Skin epidermis (tissue), 12 donors: ENCODE results near the gene PPP1R9B.
A peak's percentile ranks its signal among the peaks of the same experiment; 100 is the strongest.

Experiments used
- H3K27ac ChIP-seq, 21 experiments: fragments of 200-600 bp; sonication (generic) in 11 of 21; one replicate each; pipeline ENCODE4 v1.5.0; 2020; ENCODE audit warnings: mild to moderate bottlenecking in 3 of 21, inconsistent platforms in 2 of 21, moderate library complexity in 2 of 21
- H3K4me3 ChIP-seq, 7 experiments: fragments of 200-600 bp; sonication (generic) in 2 of 7; one replicate each; pipeline ENCODE4 v1.5.0; 2020; ENCODE audit warnings: inconsistent platforms in 2 of 7, mild to moderate bottlenecking in 2 of 7, moderate library complexity in 1 of 7

Gene PPP1R9B

DNA sequence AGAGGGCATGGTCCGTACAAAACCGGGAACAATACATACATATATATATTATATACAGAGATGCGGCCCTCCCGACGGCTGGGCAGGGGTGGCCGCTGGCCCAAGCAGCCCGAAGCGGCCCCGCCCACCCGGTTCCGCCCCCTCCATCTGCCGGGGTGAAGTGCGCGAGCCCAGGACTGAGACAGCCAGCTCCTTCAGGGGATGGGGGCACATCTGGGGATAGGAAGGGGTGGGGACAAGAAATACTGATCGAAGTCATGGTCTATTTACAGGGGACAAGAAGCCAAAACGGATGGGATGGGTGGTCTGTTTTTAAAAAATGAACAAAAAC, 16.7 kb downstream of the PPP1R9B start:
- Histone ChIP-seq H3K27ac (peak overlapping the region in 4 of 21 experiments; percentile 38 to 63 (median 46)), H3K4me3 (no peak overlapping the region)

- Histone ChIP-seq H3K27ac (peak overlapping the region in 5 of 21 experiments; percentile 25 to 63 (median 44)), H3K4me3 (no peak overlapping the region)
These were observed 17.3 kb downstream of the PPP1R9B start for GRCh38 chr17:50133028-50133768.

DNA sequence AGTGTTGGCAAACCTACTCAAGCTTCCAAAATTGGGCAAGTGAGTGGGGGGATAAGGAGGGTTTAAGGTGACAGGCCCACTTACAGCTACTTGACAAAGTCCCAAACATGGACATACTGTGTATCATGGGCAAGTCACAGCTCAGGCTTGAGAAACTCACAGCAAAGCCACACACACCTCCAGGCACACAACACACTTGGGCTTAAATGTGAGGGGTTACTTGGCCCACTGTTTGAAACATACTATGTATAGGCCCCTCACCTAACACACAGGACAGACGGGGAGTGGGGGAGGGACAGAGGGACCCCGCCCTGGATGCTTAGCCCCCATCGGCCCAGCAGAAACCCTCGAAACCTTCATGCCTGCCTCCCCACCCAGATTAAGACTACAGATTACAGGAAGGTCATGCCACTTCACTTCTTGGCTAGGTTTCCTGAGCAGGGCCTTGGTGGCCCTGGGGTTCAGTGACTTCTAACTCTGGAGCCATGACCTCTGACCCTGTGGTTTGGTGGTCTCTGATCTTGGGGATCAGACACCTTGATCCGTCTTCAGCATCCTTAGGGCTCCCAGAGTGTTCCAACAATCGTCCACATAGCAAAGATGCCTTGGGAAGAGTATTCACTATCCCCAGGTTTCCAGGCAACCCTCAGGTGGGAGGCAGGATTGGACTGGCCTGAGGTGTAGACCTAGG, 18.2 kb downstream of the PPP1R9B start:
- Histone ChIP-seq H3K27ac (peak overlapping the region in 2 of 21 experiments; percentile 44 to 49), H3K4me3 (no peak overlapping the region)

- H3K4me3 ChIP-seq = peak overlapping the region in 4 of 7 experiments; percentile 39 to 42 (median 40)
- H3K27ac ChIP-seq = no peak overlapping the region
These were observed 19.7 kb downstream of the PPP1R9B start for GRCh38 chr17:50130559-50131305.

DNA sequence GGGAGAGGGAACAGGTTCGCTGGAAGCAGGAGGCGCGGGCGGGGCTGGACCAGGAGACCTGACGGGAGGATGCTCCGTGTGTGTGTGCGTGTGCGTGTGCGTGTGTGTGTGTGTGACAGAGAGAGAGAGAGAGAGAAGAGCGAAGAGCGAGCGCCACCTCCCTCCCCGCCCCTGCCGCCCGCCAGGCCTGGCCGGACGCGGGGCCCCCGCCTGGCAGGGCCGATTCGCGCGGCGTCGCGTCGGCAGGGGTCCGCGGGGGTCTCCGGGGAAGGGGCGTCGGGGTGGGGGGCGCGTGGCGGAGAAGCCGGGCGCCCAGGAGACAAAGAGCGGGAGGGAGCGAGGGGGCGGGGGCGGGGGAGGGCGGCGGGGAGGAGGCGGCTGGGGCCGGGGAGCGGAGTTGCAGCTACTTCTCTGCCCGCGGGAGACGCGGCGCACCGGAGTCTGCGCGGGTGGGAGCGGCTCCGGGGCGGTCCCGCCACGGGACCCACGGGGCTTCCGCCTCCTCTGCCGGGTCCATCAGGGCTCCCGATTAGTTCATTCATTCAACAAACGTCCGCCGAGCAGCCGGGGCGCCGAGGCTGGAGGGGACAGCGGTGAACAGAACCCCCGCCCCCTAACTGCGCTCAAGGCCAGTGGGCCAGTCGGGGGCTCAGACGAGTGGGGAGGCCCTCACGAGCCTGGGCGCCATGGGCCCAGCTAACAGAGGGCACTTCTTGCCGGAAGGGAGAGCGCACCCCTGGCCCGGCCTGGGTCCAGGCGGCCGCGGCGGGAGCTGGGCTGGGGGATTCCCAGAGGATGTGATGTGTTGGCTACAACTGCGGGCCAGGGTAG, 20.5 kb downstream of the PPP1R9B start, which contains the start of gene SAMD14:
Gene SAMD14, minus strand, starts transcription at position 433 of the 831 bp plus-strand sequence. CDS start 5,201 bp downstream, outside the sequence.
- H3K27ac ChIP-seq = peak within 1 kb of the TSS in 5 of 21 experiments; percentile 14 to 57 (median 41)
- peak within 1 kb of the TSS; percentile 28 to 42 (median 39) for H3K4me3 ChIP-seq

DNA sequence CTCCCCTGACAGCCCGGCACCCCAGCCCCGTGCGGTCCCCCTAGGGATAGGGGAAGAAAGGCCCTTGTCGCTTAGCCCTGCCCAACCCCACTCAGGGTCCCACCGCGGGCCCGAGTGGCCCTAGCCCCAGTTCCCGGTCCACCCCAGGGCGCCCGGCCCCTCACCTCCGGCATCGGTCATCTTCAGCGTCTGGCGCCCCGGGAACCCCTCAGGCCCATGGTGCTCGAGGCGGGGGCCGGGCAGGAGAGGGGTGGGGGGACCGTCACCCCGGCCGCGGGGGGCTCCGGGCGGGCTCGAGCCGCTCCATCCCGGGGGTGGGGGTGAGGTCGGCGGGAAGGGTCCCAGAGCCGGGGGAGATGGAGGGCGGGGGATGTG, 21.1 kb downstream of the PPP1R9B start:
- peak overlapping the region in 4 of 21 experiments; percentile 14 to 57 (median 42) for H3K27ac ChIP-seq
- H3K4me3 ChIP-seq = peak overlapping the region; percentile 28 to 42 (median 39)

DNA sequence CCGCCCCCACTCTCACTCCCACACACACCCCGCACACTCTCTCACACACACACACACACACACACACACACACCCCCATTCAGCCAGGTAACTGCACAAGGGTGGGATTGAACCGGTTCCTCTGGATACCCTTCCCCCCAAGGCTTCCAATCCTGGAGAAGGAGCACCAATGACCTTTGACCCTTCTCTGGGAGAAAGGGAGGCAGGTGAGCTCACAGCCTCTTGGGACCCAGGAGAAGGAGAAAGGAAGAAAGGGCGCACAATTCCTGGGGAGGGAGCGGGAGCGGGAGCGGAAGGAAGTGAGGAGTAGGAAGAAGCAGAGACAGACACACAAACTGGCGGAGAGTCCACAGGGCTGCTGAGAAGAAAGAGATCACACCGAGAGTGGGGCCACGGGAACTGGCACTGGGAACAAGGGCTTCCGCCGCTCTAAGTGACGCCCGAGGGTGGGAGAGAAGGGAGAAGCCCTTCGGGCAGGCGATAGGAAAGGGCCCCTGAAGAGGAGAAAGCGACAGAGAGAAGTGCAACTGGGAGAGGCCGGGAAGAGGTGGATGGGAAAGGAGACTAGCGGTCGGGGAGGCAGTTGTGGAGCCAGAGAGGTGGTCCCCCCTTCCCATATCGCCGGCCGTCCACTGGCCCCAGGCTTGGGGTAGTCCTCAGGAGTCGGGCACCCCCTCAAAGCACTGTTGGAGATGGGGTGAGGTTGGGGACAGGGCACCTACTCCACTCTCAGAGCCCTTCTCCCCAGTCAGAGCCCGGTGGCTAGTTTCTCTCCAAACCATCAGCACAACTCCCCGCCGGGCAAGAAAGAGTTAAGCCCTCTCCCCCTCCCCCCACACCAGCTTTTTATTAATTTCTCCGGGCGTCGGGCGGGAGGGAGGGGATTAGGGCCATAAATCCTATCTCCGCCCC, 21.8 kb downstream of the PPP1R9B start:
- peak overlapping the region in 2 of 21 experiments; percentile 44 to 57 for H3K27ac ChIP-seq

GRCh38 chr17:50127697-50128361, 22.6 kb downstream of the PPP1R9B start:
- no peak overlapping the region for H3K27ac ChIP-seq
- no peak overlapping the region for H3K4me3 ChIP-seq

More for the DNA sequence above, 21.8 kb downstream of the PPP1R9B start:
- H3K4me3 ChIP-seq = peak overlapping the region in 6 of 7 experiments; percentile 37 to 42 (median 39)

DNA sequence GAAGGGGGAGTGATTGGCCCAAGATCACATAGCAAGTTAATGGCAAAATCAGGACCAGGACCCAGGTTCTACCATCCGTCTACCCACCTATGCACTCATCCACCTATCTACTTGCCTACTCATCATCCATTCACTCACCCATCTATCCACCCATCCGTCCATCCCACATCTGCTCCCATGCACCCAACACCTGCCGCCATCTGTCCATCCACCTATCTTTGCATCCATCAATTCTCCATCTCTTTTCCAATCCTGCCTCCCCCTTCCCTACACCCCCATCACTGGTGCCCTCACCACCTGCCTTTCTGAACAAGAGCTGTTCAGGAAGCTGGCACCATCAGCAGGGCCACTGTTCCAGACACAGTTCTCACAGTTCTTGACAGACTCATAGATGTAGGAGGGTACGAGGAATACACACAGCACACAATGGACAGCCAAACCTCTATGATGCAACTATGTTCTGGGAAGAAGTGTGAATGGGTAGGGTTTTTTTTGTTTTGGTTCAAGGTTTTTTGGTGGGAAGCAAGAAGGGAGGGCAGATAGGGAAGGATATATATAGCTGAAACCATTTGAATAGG, 25.0 kb downstream of the PPP1R9B start:
- Histone ChIP-seq H3K27ac (no peak overlapping the region), H3K4me3 (no peak overlapping the region)

DNA sequence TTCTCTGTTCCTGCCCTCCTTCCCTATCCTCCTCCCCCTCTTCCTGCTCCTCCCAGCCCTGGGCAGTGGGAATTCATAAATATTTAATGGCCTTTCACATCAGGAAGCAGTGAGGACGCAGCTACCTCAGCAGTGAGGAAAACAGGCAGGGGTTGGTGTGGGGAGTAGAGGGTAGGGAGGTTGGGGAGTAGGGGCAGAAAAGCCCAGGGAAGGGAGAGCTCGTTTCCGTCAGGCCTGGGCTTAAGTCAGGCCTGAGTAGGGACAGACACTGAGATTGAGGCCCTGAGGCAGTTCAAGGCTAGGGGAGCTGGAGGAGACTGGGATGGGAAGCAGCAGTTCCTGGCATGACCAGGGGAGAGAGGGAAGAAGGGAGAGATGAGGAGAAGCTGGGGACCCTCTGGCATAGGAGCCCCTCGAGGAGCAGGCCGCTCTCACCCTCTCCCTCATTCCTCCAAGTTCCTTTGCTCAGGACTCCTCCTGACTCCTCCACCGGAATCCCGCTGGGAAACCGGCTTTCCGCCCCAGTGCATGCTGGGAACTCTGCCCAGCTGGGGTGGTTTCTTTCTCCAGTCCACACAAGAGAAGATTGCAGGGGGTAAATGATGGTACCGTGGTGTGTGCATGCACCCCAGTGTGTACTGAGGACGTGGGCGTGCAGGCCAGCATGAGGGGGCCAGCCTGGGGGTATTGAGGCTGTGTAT, 26.7 kb downstream of the PPP1R9B start:
- Histone ChIP-seq H3K4me3 (no peak overlapping the region), H3K27ac (peak overlapping the region in 2 of 21 experiments; percentile 24 to 37)

- Histone ChIP-seq H3K27ac (no peak overlapping the region), H3K4me3 (no peak overlapping the region)
These were observed 27.5 kb downstream of the PPP1R9B start for GRCh38 chr17:50122945-50123344.

- H3K27ac ChIP-seq = no peak overlapping the region
- H3K4me3 ChIP-seq = no peak overlapping the region
These were observed 29.8 kb downstream of the PPP1R9B start for GRCh38 chr17:50120475-50121253.

GRCh38 chr17:50118828-50119218, 31.7 kb downstream of the PPP1R9B start:
- Histone ChIP-seq H3K4me3 (no peak overlapping the region), H3K27ac (no peak overlapping the region)

DNA sequence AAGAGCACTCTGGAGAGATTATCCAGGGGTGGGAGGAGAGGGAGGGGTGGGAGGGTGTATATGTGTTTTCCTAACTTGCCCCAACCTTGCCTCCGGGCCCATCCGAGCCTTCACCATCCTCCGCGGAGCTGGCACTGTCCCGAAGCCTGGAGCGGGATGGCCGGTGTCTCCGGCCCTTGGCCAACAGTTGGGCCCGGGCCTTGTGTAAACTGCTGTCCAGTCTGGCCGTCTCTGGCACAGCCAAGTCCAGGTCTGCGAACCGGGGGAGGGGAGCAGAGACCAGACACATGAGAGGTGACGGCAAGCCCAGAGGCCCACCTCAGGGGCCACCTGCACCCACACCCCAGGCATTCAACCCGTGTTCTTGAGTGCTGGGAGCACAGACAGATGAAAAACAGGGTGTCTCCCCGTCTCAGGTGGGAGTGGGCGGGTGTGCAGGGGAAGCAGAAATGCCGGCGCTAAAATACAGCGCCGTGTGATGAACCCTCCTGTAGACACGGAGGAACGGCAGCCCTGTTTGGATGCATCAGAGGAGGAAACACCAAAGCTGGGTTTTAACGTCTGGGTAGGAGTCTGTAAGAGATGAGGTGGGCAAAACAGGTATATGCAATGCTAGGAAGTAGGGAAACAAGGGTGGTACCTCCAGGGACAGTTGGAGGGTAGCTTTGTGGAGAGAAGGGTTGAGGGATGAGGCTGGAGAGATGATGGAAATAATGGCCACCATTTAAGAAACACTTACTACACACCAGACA, 32.2 kb downstream of the PPP1R9B start:
- Histone ChIP-seq H3K27ac (no peak overlapping the region), H3K4me3 (no peak overlapping the region)
